DND-41 (cell line): Measurements from ENCODE around the gene FKBP3.

Experiments
- EZH2 ChIP-seq: IDR thresholded peaks from 3 replicates; pipeline ENCODE4 v1.6.1; 2012; ENCODE audit warnings: borderline replicate concordance, low read depth, mild to moderate bottlenecking, moderate library complexity, low read length, inconsistent platforms; ENCODE audit not compliant: severe bottlenecking
- TF ChIP-seq, protein P1 (sequence below): IDR thresholded peaks from 2 replicates; pipeline ENCODE4 v1.5.1; 2012; ENCODE audit warnings: borderline replicate concordance, low read length, moderate library complexity, mild to moderate bottlenecking; ENCODE audit not compliant: poor library complexity, severe bottlenecking; ENCODE audit errors: extremely low read depth

GRCh38 chr14:45084946-45085346 is 49.3 kb downstream of the FKBP3 start:
- no peak for TF ChIP-seq EZH2
- TF ChIP-seq, protein P1, sequence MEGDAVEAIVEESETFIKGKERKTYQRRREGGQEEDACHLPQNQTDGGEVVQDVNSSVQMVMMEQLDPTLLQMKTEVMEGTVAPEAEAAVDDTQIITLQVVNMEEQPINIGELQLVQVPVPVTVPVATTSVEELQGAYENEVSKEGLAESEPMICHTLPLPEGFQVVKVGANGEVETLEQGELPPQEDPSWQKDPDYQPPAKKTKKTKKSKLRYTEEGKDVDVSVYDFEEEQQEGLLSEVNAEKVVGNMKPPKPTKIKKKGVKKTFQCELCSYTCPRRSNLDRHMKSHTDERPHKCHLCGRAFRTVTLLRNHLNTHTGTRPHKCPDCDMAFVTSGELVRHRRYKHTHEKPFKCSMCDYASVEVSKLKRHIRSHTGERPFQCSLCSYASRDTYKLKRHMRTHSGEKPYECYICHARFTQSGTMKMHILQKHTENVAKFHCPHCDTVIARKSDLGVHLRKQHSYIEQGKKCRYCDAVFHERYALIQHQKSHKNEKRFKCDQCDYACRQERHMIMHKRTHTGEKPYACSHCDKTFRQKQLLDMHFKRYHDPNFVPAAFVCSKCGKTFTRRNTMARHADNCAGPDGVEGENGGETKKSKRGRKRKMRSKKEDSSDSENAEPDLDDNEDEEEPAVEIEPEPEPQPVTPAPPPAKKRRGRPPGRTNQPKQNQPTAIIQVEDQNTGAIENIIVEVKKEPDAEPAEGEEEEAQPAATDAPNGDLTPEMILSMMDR: no peak
